HepG2 (cell line): ENCODE data around the gene DHRS11. TPM values are rescaled to one million over a fixed set of nuclear protein-coding genes. Genes with fewer than 3 reads are reported as not detected.

Source experiments
- ARNT2 ChIP-seq: sonication (generic); formaldehyde crosslinking; IDR thresholded peaks from 2 replicates; pipeline ENCODE4 v1.8.0; 2022; ENCODE audit warnings: mild to moderate bottlenecking, low read depth, missing genetic modification reagents, moderate library complexity
- ARNTL ChIP-seq: sonication (generic); formaldehyde crosslinking; IDR thresholded peaks from 2 replicates; pipeline ENCODE4 v1.4.0; 2020; ENCODE audit warnings: mild to moderate bottlenecking, missing genetic modification reagents
- DNMT3B ChIP-seq: conservative IDR thresholded peaks from 2 replicates; pipeline ENCODE4 v1.6.1; 2016; ENCODE audit warnings: missing biosample characterization, control low read depth
- HNRNPLL ChIP-seq: fragments of 200-400 bp; formaldehyde crosslinking; IDR thresholded peaks from 2 replicates; pipeline ENCODE4 v1.6.1; 2017; ENCODE audit warnings: mild to moderate bottlenecking, low read depth, low read length; ENCODE audit not compliant: poor library complexity, severe bottlenecking
- KAT7 ChIP-seq: IDR thresholded peaks from 2 replicates; pipeline ENCODE4 v1.6.1; 2018; ENCODE audit warnings: borderline replicate concordance, missing compliant biosample characterization
- LCORL ChIP-seq, 2 experiments: fragments of 450-650 bp in 1 of 2; sonication (generic) in 1 of 2; formaldehyde crosslinking in 1 of 2; IDR thresholded peaks; 2 replicates each; pipeline versions ENCODE4 v1.5.0 to v1.6.1; 2017 to 2020; ENCODE audit warnings: antibody characterized with exemption in 1 of 2, missing genetic modification reagents in 1 of 2
- NFE2 ChIP-seq: sonication (generic); formaldehyde crosslinking; IDR thresholded peaks from 2 replicates; pipeline ENCODE4 v1.4.0; 2020; ENCODE audit warnings: missing genetic modification reagents
- RFXAP ChIP-seq: sonication (generic); formaldehyde crosslinking; IDR thresholded peaks from 2 replicates; pipeline ENCODE4 v1.4.0; 2020; ENCODE audit warnings: missing genetic modification reagents, borderline replicate concordance
- SRF ChIP-seq: IDR thresholded peaks from 2 replicates; pipeline ENCODE4 v1.6.1; 2011; ENCODE audit warnings: mild to moderate bottlenecking, low read depth, low read length, moderate library complexity
- ZFP90 ChIP-seq: sonication (generic); formaldehyde crosslinking; IDR thresholded peaks from 2 replicates; pipeline ENCODE4 v1.8.0; 2022; ENCODE audit warnings: missing genetic modification reagents, mild to moderate bottlenecking, inconsistent platforms, borderline replicate concordance
- ZNF646 ChIP-seq: sonication (generic); formaldehyde crosslinking; IDR thresholded peaks from 2 replicates; pipeline ENCODE4 v1.9.0; 2021; ENCODE audit warnings: mild to moderate bottlenecking, missing genetic modification reagents
- ZNF660 ChIP-seq: sonication (generic); formaldehyde crosslinking; IDR thresholded peaks from 2 replicates; pipeline ENCODE4 v1.5.1; 2020; ENCODE audit warnings: mild to moderate bottlenecking, low read depth, missing genetic modification reagents, borderline replicate concordance
- ZNF792 ChIP-seq: IDR thresholded peaks from 2 replicates; pipeline ENCODE4 v1.6.1; 2016
- ZSCAN22 ChIP-seq: sonication (generic); formaldehyde crosslinking; IDR thresholded peaks from 2 replicates; pipeline ENCODE4 v1.4.0; 2020; ENCODE audit warnings: mild to moderate bottlenecking, missing genetic modification reagents
- polyA plus RNA-seq, 8 experiments: library from polyadenylated mRNA; depleted of rRNA in 3 of 8; stranded (reverse) in 7 of 8; unstranded in 1 of 8; fragments of >200 nt; fragmentation: Illumina TruSeq in 4 of 8; extraction: Trizol in 4 of 8; gene quantifications; 2 replicates each; pipeline versions ENCODE4 v1.2.1 to v1.2.3, GENCODE V29; 2011 to 2016; ENCODE audit warnings: low read depth in 4 of 8, missing spikeins in 1 of 8, mixed read lengths in 1 of 8; ENCODE audit not compliant: insufficient read depth in 1 of 8
- total RNA-seq, 5 experiments: library from RNA; depleted of rRNA; stranded (reverse); fragments of >200 nt; fragmentation: Illumina TruSeq; extraction: Trizol; gene quantifications; 2 replicates each; pipeline ENCODE4 v1.2.3, GENCODE V29; 2016; ENCODE audit warnings: low read depth in 1 of 5
- TF ChIP-seq, protein P1 (sequence below): IDR thresholded peaks from 2 replicates; pipeline ENCODE4 v1.6.1; 2012; ENCODE audit warnings: low read length, improper control_type of control experiment
- TF ChIP-seq, protein P2 (sequence below): sonication (generic); formaldehyde crosslinking; IDR thresholded peaks from 2 replicates; pipeline ENCODE4 v1.4.0; 2020; ENCODE audit warnings: missing genetic modification reagents

Gene DHRS11
- total and polyA plus RNA-seq, 2 of the 13 experiments (the other 11 are each of a cell fraction or from before 2014, with no cell fraction given), result 28.4 to 41.9 TPM

GRCh38 chr17:36545465-36546417 lies 45.9 kb upstream of the DHRS11 start (continued):
- TF ChIP-seq ARNTL (0 out of 2 replicates have a peak, but pooled peaks have one; percentile 7), HNRNPLL (peak; percentile 82), ZNF646 (peak; percentile 16; the same call in 1 of the 2 replicates), LCORL (IDR thresholded peaks at IDR 0.05) (no peak), LCORL (CRISPR knock-in tag; IDR thresholded peaks at IDR 0.05) (peak; percentile 12; the same call in 1 of the 2 replicates), ZFP90 (CRISPR knock-in tag) (no peak), ZSCAN22 (CRISPR knock-in tag) (no peak; the same call in 1 of the 2 replicates), ZNF792 (peak; percentile 75; the same call in 1 of the 2 replicates), NFE2 (CRISPR knock-in tag) (no peak), ARNT2 (CRISPR knock-in tag) (peak; percentile 72; the same call in 1 of the 2 replicates), SRF (no peak), DNMT3B (no peak; the same call in 1 of the 2 replicates), RFXAP (peak; percentile 70; the same call in 1 of the 2 replicates), ZNF660 (0 out of 2 replicates have a peak, but pooled peaks have one; percentile 22), KAT7 (CRISPR knock-in tag) (peak; percentile 97; the same call in 1 of the 2 replicates)
- TF ChIP-seq, protein P1, sequence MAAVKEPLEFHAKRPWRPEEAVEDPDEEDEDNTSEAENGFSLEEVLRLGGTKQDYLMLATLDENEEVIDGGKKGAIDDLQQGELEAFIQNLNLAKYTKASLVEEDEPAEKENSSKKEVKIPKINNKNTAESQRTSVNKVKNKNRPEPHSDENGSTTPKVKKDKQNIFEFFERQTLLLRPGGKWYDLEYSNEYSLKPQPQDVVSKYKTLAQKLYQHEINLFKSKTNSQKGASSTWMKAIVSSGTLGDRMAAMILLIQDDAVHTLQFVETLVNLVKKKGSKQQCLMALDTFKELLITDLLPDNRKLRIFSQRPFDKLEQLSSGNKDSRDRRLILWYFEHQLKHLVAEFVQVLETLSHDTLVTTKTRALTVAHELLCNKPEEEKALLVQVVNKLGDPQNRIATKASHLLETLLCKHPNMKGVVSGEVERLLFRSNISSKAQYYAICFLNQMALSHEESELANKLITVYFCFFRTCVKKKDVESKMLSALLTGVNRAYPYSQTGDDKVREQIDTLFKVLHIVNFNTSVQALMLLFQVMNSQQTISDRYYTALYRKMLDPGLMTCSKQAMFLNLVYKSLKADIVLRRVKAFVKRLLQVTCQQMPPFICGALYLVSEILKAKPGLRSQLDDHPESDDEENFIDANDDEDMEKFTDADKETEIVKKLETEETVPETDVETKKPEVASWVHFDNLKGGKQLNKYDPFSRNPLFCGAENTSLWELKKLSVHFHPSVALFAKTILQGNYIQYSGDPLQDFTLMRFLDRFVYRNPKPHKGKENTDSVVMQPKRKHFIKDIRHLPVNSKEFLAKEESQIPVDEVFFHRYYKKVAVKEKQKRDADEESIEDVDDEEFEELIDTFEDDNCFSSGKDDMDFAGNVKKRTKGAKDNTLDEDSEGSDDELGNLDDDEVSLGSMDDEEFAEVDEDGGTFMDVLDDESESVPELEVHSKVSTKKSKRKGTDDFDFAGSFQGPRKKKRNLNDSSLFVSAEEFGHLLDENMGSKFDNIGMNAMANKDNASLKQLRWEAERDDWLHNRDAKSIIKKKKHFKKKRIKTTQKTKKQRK, result no peak
- TF ChIP-seq, protein P2, sequence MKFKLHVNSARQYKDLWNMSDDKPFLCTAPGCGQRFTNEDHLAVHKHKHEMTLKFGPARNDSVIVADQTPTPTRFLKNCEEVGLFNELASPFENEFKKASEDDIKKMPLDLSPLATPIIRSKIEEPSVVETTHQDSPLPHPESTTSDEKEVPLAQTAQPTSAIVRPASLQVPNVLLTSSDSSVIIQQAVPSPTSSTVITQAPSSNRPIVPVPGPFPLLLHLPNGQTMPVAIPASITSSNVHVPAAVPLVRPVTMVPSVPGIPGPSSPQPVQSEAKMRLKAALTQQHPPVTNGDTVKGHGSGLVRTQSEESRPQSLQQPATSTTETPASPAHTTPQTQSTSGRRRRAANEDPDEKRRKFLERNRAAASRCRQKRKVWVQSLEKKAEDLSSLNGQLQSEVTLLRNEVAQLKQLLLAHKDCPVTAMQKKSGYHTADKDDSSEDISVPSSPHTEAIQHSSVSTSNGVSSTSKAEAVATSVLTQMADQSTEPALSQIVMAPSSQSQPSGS (CRISPR knock-in tag), result peak; percentile 59; the same call in 1 of the 2 replicates
